Endometrial microvascular endothelial cells (primary cell): ENCODE results near the gene SLC23A1. TPM values are rescaled to one million over a fixed set of nuclear protein-coding genes. Genes with fewer than 3 reads are reported as not detected.

Experiments used
- in situ Hi-C: cut with HindIII; loops from 2 replicates; pipeline ENCODE4 v1.10.0; 2017; ENCODE audit warnings: low sequenced_read_pairs, low pct_unique_long_range_greater_than_20kb; ENCODE audit errors: inconsistent ontology term
- total RNA-seq: library from RNA; depleted of rRNA; stranded (reverse); fragments of >200 nt; gene quantifications from one replicate; pipeline ENCODE4 v1.2.3, GENCODE V29; 2015; ENCODE audit errors: inconsistent ontology term

Gene SLC23A1
- total RNA-seq, 1 donor from 2014 or later, result not detected

DNA sequence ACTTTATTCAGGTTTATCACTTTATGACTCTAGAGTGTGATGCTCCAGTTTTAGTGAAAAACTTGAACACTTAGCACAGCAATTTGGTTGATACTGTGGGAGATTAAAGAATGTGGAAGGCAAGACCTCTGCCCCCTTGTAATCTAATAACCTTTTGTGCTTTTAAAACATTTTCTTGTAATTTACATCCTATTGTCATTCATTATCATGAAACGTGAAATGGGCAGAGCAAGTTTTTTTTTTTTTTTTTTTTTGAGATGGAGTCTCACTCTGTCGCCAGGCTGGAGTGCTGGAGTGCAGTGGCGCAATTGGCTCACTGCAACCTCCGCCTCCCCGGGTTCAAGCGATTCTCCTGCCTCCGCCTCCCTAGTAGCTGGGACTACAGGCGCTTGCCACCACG, 39.6 kb downstream of the SLC23A1 start:
- in situ Hi-C loops, result no loop called here

DNA sequence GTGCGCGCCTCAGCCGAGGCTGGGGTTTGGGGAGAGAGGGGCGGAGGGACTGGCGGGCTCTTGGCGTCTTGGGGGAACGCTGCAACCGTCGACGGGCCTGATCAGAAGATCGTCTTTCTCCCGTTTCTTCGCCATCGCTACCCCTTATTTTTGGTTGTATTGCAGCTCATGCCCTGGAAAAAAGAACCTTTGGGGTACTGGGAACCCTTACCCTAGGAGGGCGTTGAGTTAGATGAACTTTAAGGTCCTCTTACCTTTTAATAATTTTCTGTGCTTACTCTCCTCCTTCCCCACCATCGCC, 40.7 kb downstream of the SLC23A1 start:
- in situ Hi-C loops, result no loop called here

DNA sequence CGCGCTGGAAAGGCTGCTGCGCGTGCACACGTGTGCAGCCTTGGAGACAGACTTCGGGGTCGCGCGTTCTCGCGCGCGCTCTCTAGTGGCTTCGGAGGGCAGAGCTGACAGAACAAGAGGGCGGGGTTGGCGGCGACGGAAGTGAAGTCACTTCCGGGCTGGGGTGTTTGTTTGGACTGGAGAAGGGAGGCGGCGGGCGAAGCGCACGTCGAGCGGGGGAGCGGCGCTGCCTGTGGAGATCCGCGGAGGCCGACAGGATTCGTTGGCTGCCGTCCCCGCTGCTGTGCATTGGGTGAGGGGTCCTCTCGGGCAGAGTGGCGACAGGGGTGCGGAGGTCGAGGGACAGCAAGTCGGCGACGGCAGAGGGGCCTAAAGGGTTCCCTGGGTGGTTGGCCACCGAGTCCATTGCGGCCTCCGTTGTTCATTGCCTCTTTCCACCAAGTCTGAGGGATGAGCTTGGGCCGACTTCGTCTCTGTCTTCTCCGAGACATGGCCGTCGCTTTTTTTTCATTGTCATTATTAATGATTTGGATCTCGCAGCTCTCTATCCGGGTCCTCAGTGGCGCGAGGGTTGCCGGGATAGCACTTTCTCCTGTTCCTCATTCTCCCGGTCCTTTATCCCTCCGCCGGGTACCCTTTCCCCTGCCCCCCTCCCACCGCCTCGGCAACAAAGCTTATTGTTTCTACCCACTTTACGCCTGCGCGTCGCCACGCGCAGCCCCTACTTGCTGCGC, 41.2 kb downstream of the SLC23A1 start, which contains the start of gene PAIP2:
Gene PAIP2, plus strand, starts transcription at position 166 of the 734 bp plus-strand sequence. CDS start 21,931 bp downstream, outside the sequence.
- in situ Hi-C loops, result no loop called here

DNA sequence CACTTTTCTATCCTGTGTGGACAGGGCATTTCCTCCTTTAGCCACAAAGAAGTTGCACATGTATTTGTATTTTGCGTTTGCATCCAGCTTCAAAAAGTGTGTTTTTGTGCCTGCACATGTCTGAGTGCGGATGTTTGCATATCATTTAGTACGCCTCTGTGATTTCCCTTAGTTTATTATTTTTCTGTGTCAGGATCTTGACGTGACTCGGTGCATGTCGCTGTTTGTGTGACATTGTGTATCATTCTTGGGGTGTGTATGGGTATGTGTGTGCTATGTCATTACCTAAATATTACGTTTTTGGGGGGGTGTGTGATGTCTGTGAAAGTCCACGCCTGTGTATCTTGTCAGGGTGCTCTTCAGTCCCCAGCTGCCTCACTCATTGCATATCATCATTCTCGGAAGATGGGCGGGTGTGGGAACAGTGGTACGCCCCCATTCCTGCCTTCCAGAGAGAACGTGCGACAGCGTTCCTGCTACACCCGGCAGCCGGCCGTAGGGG, 41.9 kb downstream of the SLC23A1 start:
- in situ Hi-C loops, result no loop called here

DNA sequence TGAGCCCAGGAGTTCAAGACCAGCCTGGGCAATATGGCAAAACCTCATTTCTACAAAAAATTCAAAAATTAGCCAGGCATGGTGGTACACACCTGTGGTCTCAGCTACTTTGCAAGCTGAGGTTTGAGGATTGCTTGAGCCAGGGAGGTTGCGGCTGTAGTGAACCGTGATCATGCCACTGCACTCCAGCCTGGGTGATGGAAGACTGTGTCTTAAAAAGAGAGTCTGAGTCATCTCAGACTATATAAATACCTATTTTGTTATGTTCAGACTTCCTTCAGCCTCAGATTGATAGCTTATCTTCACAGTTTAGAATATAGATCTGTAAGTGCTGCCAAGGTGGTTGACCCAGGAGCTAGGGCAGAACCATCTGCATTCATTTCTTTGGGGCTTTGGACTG, 43.0 kb downstream of the SLC23A1 start:
- in situ Hi-C loops, result no loop called here

DNA sequence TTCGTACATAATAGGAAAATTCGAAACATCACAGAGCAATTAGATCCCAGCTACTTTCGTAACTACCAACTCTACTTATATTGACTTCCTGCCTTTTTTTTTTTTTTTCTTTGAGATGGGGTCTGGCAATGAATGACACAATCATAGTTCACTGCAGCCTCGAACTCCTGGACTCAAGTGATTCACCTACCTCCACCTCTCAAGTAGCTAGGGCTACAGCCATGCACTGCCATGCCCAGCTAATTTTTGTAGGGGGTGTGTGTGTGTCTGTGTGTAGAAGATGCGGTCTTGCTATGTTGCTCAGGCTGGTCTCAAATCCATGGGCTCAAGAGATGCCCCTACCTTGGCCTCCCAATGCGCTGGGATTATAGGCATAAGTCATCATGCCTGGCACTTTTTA, 47.3 kb downstream of the SLC23A1 start:
- in situ Hi-C loops, result no loop called here

Other genes with a start within 250 kb of the SLC23A1 start
- gene SIL1, start 184.9 kb downstream of the SLC23A1 start, total RNA-seq, result 42.6 TPM
- gene MATR3, start 89.6 kb downstream of the SLC23A1 start, total RNA-seq, result 179 TPM
- gene PAIP2, start 41.4 kb downstream of the SLC23A1 start, total RNA-seq, result 61.8 TPM
- gene MZB1, start 6.6 kb upstream of the SLC23A1 start, total RNA-seq, result not detected
- 1.8 TPM for gene PROB1, start 11.8 kb upstream of the SLC23A1 start, total RNA-seq
- gene SPATA24, start 20.8 kb upstream of the SLC23A1 start, total RNA-seq, result 10.4 TPM
- gene DNAJC18, start 56.2 kb upstream of the SLC23A1 start, total RNA-seq, result 10.1 TPM
- 417 TPM for gene ECSCR, start 79.4 kb upstream of the SLC23A1 start, total RNA-seq
- gene SMIM33, start 87.7 kb upstream of the SLC23A1 start, total RNA-seq, result not detected
- 37.6 TPM for gene STING1, start 99.5 kb upstream of the SLC23A1 start, total RNA-seq
- gene UBE2D2, start 178.0 kb upstream of the SLC23A1 start, total RNA-seq, result 105 TPM